Activated CD8-positive, alpha-beta T cell treated with anti-CD3 and anti-CD28 coated beads, Interleukin-2, amount 10 ng/mL, durations not matched to agents 7 days and 5 days (primary cell): ENCODE results near the gene RNF224. TPM values are rescaled to one million over a fixed set of nuclear protein-coding genes. Genes with fewer than 3 reads are reported as not detected.
A peak's percentile ranks its signal among the peaks of the same experiment; 100 is the strongest.

Experiments used
- ATAC-seq: fragments of 150-1000 bp; cut with Tn5 transposase; one replicate; pipeline ENCODE4 v1.10.0; 2021; ENCODE audit warnings: moderate library complexity
- CTCF ChIA-PET: fragments of 350-600 bp; sonication (Branson Sonifier 250); formaldehyde crosslinking; loops from one replicate; lab custom pipeline; 2021; ENCODE audit warnings: antibody characterized with exemption; lab: Charles Lee
- POLR2A ChIA-PET: fragments of 350-600 bp; sonication (Branson Sonifier 250); formaldehyde crosslinking; loops from one replicate; lab custom pipeline; 2021; ENCODE audit warnings: antibody characterized with exemption; lab: Charles Lee
- DNase-seq: peaks from one replicate; pipeline ENCODE4 v3.0.0-alpha.2; 2020
- H3K27ac Mint-ChIP-seq: one replicate; pipeline ENCODE4 v1.8.0; 2021; ENCODE audit warnings: mild to moderate bottlenecking, mixed read lengths
- H3K27me3 Mint-ChIP-seq: one replicate; pipeline ENCODE4 v1.8.0; 2021; ENCODE audit warnings: low read depth, mixed read lengths
- H3K36me3 Mint-ChIP-seq: one replicate; pipeline ENCODE4 v1.8.0; 2021; ENCODE audit warnings: low read depth, mixed read lengths
- H3K4me1 Mint-ChIP-seq: one replicate; pipeline ENCODE4 v1.8.0; 2021; ENCODE audit warnings: low read depth, mixed read lengths
- H3K4me3 Mint-ChIP-seq: one replicate; pipeline ENCODE4 v1.8.0; 2021; ENCODE audit warnings: mild to moderate bottlenecking, mixed read lengths
- H3K9me3 Mint-ChIP-seq: one replicate; pipeline ENCODE4 v1.8.0; 2022; ENCODE audit warnings: mixed read lengths; ENCODE audit not compliant: insufficient read depth
- total RNA-seq, 2 experiments: library from RNA; stranded (reverse); gene quantifications; one replicate each; pipeline ENCODE4 v1.2.3, GENCODE V29; 2021

RNF224 gene
- total RNA-seq, 2 experiments from 2014 or later = not detected

GRCh38 chr9:137215196-137215986 lies 11.9 kb upstream of the RNF224 start:
- no peak for DNase-seq
- ATAC-seq = no peak
- Mint-ChIP-seq H3K4me3 (no peak overlapping the region), H3K27ac (no peak overlapping the region), H3K36me3 (peaks cover 4% of the 10 kb centered on the region), H3K4me1 (no peaks in the 10 kb centered on the region), H3K27me3 (no peaks in the 10 kb centered on the region), H3K9me3 (no peaks in the 10 kb centered on the region)
- POLR2A ChIA-PET = interaction anchor here (1.1 to 1.5 kb wide), 4 partner anchors 11 to 26 kb away, joined by 3 to 5 read pairs (median 4); partner anchors contain the start of genes TPRN and TUBB4B
- CTCF ChIA-PET = no interaction called here

GRCh38 chr9:137216188-137216965 lies 10.9 kb upstream of the RNF224 start:
- ATAC-seq = no peak
- DNase-seq = no peak
- Mint-ChIP-seq H3K27me3 (no peaks in the 10 kb centered on the region), H3K9me3 (no peaks in the 10 kb centered on the region), H3K4me1 (peaks cover 2% of the 10 kb centered on the region), H3K4me3 (no peak overlapping the region), H3K27ac (no peak overlapping the region), H3K36me3 (no peaks in the 10 kb centered on the region)
- POLR2A ChIA-PET = interaction anchor here (1.1 to 1.5 kb wide), 4 partner anchors 9 to 25 kb away, joined by 3 to 5 read pairs (median 4); partner anchors contain the start of genes TPRN and TUBB4B
- CTCF ChIA-PET = no interaction called here

- DNase-seq (no peak), ATAC-seq (no peak)
- H3K4me1 Mint-ChIP-seq = peaks cover 2% of the 10 kb centered on the region
- no peak overlapping the region for H3K27ac Mint-ChIP-seq
- ChIA-PET POLR2A (interaction anchor here (1.4 to 1.5 kb wide), 2 partner anchors 10 to 14 kb away, joined by 4 read pairs; no protein-coding TSS in a partner anchor), CTCF (no interaction called here)
- no peak overlapping the region for H3K4me3 Mint-ChIP-seq
- no peaks in the 10 kb centered on the region for H3K36me3 Mint-ChIP-seq
- no peaks in the 10 kb centered on the region for H3K27me3 Mint-ChIP-seq
- no peaks in the 10 kb centered on the region for H3K9me3 Mint-ChIP-seq
Observed at GRCh38 chr9:137217276-137218211, 9.8 kb upstream of the RNF224 start.

- Mint-ChIP-seq H3K9me3 (no peaks in the 10 kb centered on the region), H3K4me1 (peaks cover 7% of the 10 kb centered on the region), H3K27me3 (no peaks in the 10 kb centered on the region), H3K27ac (no peak overlapping the region), H3K36me3 (no peaks in the 10 kb centered on the region), H3K4me3 (no peak overlapping the region)
- ChIA-PET POLR2A (no interaction called here), CTCF (interaction anchor here (1.4 kb wide), 1 partner anchor 29 kb away, joined by 5 read pairs; the partner anchor contains the start of genes ANAPC2 and SSNA1)
- no peak for ATAC-seq
- no peak for DNase-seq
Observed at GRCh38 chr9:137218212-137218753, 9.0 kb upstream of the RNF224 start.

- no peak overlapping the region for H3K27ac Mint-ChIP-seq
- no peak overlapping the region for H3K4me3 Mint-ChIP-seq
- no peaks in the 10 kb centered on the region for H3K9me3 Mint-ChIP-seq
- no peaks in the 10 kb centered on the region for H3K36me3 Mint-ChIP-seq
- POLR2A ChIA-PET = interaction anchor here (1.5 kb wide), 1 partner anchor 14 kb away, joined by 4 read pairs; no protein-coding TSS in a partner anchor
- DNase-seq (no peak), ATAC-seq (no peak)
- peaks cover 7% of the 10 kb centered on the region for H3K4me1 Mint-ChIP-seq
- CTCF ChIA-PET = interaction anchor here (1.4 kb wide), 1 partner anchor 30 kb away, joined by 5 read pairs; the partner anchor contains the start of genes ANAPC2 and SSNA1
- H3K27me3 Mint-ChIP-seq = no peaks in the 10 kb centered on the region
Observed at GRCh38 chr9:137218754-137219271, 8.5 kb upstream of the RNF224 start.

- Mint-ChIP-seq H3K9me3 (no peaks in the 10 kb centered on the region), H3K27me3 (no peaks in the 10 kb centered on the region), H3K36me3 (no peaks in the 10 kb centered on the region), H3K4me3 (no peak overlapping the region), H3K4me1 (peaks cover 9% of the 10 kb centered on the region), H3K27ac (no peak overlapping the region)
- no peak for ATAC-seq
- POLR2A ChIA-PET = interaction anchor here (1.5 to 2.1 kb wide), 3 partner anchors 15 to 21 kb away, joined by 4 to 6 read pairs (median 5); partner anchors contain the start of genes TPRN and TUBB4B
- CTCF ChIA-PET = interaction anchor here (1.4 kb wide), 1 partner anchor 31 kb away, joined by 5 read pairs; the partner anchor contains the start of genes ANAPC2 and SSNA1
- DNase-seq = no peak
Observed at GRCh38 chr9:137219757-137220316, 7.5 kb upstream of the RNF224 start.

GRCh38 chr9:137220317-137221094 lies 6.8 kb upstream of the RNF224 start:
- Mint-ChIP-seq H3K4me3 (peak overlapping the region; percentile 55), H3K4me1 (peaks cover 16% of the 10 kb centered on the region), H3K27me3 (no peaks in the 10 kb centered on the region), H3K36me3 (no peaks in the 10 kb centered on the region), H3K27ac (no peak overlapping the region), H3K9me3 (no peaks in the 10 kb centered on the region)
- ChIA-PET CTCF (no interaction called here), POLR2A (interaction anchor here (1.5 to 2.1 kb wide), 3 partner anchors 16 to 20 kb away, joined by 4 to 6 read pairs (median 5); partner anchors contain the start of genes TPRN and TUBB4B)
- ATAC-seq (no peak), DNase-seq (no peak)

GRCh38 chr9:137221095-137221505 lies 6.2 kb upstream of the RNF224 start:
- DNase-seq = no peak
- no peaks in the 10 kb centered on the region for H3K9me3 Mint-ChIP-seq
- CTCF ChIA-PET = no interaction called here

GRCh38 chr9:137221506-137222111 lies 5.7 kb upstream of the RNF224 start:
- Mint-ChIP-seq H3K4me1 (peaks cover 16% of the 10 kb centered on the region), H3K4me3 (peak overlapping the region; percentile 36), H3K27ac (no peak overlapping the region), H3K36me3 (no peaks in the 10 kb centered on the region), H3K27me3 (no peaks in the 10 kb centered on the region), H3K9me3 (no peaks in the 10 kb centered on the region)
- ChIA-PET CTCF (no interaction called here), POLR2A (interaction anchor here (1.4 to 3.7 kb wide), 4 partner anchors 15 to 33 kb away, joined by 4 to 28 read pairs (median 9); partner anchors contain the start of genes ANAPC2, NDOR1, SSNA1 and TMEM203)
- ATAC-seq (no peak), DNase-seq (no peak)

More at GRCh38 chr9:137221095-137221505, 6.2 kb upstream of the RNF224 start:
- ATAC-seq = no peak
- no peak overlapping the region for H3K27ac Mint-ChIP-seq
- H3K4me3 Mint-ChIP-seq = peak overlapping the region; percentile 55
- no peaks in the 10 kb centered on the region for H3K36me3 Mint-ChIP-seq
- peaks cover 16% of the 10 kb centered on the region for H3K4me1 Mint-ChIP-seq
- POLR2A ChIA-PET = interaction anchor here (2.1 kb wide), 1 partner anchor 19 kb away, joined by 6 read pairs; the partner anchor contains the start of gene TUBB4B
- H3K27me3 Mint-ChIP-seq = no peaks in the 10 kb centered on the region
